K562 (cell line): ENCODE measurements around the gene BRF1. TPM values are rescaled to one million over a fixed set of nuclear protein-coding genes. Genes with fewer than 3 reads are reported as not detected.
A peak's percentile ranks its signal among the peaks of the same experiment; 100 is the strongest.

Experiments
- BCOR ChIP-seq: fragments of 450-650 bp; IDR thresholded peaks from 2 replicates; pipeline ENCODE4 v1.6.1; 2016
- CSDE1 ChIP-seq, 2 experiments: fragments of 450-650 bp; IDR thresholded peaks; 2 replicates each; pipeline ENCODE4 v1.6.1; 2016; ENCODE audit warnings: mild to moderate bottlenecking in 1 of 2
- CTBP1 ChIP-seq: fragments of 450-650 bp; IDR thresholded peaks from 2 replicates; pipeline ENCODE4 v1.6.1; 2016; ENCODE audit warnings: borderline replicate concordance
- ESRRA ChIP-seq: fragments of 450-650 bp; IDR thresholded peaks from 2 replicates; pipeline ENCODE4 v1.6.1; 2014; ENCODE audit warnings: low read depth, mild to moderate bottlenecking, moderate library complexity, borderline replicate concordance
- EWSR1 ChIP-seq: fragments of 450-650 bp; IDR thresholded peaks from 2 replicates; pipeline ENCODE4 v1.6.1; 2018; ENCODE audit warnings: borderline replicate concordance, mild to moderate bottlenecking, low read depth, moderate library complexity; ENCODE audit not compliant: partially characterized antibody
- FOXP1 ChIP-seq: sonication (generic); formaldehyde crosslinking; IDR thresholded peaks from 2 replicates; pipeline ENCODE4 v1.8.0; 2022; ENCODE audit warnings: mild to moderate bottlenecking, missing genetic modification reagents
- HDAC1 ChIP-seq, 2 experiments: fragments of 450-650 bp; IDR thresholded peaks; 2 replicates each; pipeline ENCODE4 v1.6.1; 2016 to 2017; ENCODE audit warnings: inconsistent platforms in 1 of 2, mild to moderate bottlenecking in 1 of 2, moderate library complexity in 1 of 2
- HNRNPL ChIP-seq: fragments of 200-400 bp; formaldehyde crosslinking; IDR thresholded peaks from 2 replicates; pipeline ENCODE4 v1.6.1; 2017; ENCODE audit warnings: low read depth, mild to moderate bottlenecking, low read length
- LEF1 ChIP-seq: fragments of 450-650 bp; IDR thresholded peaks from 2 replicates; pipeline ENCODE4 v1.6.1; 2016; ENCODE audit warnings: mild to moderate bottlenecking
- NFE2 ChIP-seq: IDR thresholded peaks from 2 replicates; pipeline ENCODE4 v1.6.1; 2014; ENCODE audit warnings: antibody characterized with exemption, low read depth
- NFRKB ChIP-seq: fragments of 450-650 bp; IDR thresholded peaks from 2 replicates; pipeline ENCODE4 v1.6.1; 2016; ENCODE audit warnings: low read depth
- NR2F6 ChIP-seq: fragments of 450-650 bp; formaldehyde crosslinking; IDR thresholded peaks from 2 replicates; pipeline ENCODE4 v1.4.0; 2020; ENCODE audit warnings: mild to moderate bottlenecking
- RB1 ChIP-seq: fragments of 450-650 bp; IDR thresholded peaks from 2 replicates; pipeline ENCODE4 v1.6.1; 2017; ENCODE audit warnings: low read depth, mild to moderate bottlenecking
- SNRNP70 ChIP-seq: fragments of 200-400 bp; formaldehyde crosslinking; optimal IDR thresholded peaks from 2 replicates; pipeline ENCODE3; 2017; ENCODE audit warnings: low read depth, low read length
- SPI1 ChIP-seq: IDR thresholded peaks from 2 replicates; pipeline ENCODE4 v1.6.1; 2011; ENCODE audit warnings: low read depth, low read length, control low read depth, borderline replicate concordance
- STAG1 ChIP-seq: sonication (generic); formaldehyde crosslinking; IDR thresholded peaks from 2 replicates; pipeline ENCODE4 v1.5.0; 2020; ENCODE audit warnings: missing genetic modification reagents, borderline replicate concordance
- ZKSCAN1 ChIP-seq: fragments of 150-350 bp; IDR thresholded peaks from 2 replicates; pipeline ENCODE4 v1.6.1; 2016; ENCODE audit warnings: low read depth, low read length
- ZNF282 ChIP-seq: sonication (generic); formaldehyde crosslinking; IDR thresholded peaks from 2 replicates; pipeline ENCODE4 v1.8.1; 2023; ENCODE audit warnings: missing genetic modification reagents
- ZNF445 ChIP-seq: fragments of 250-450 bp; sonication (Bioruptor Pico); IDR thresholded peaks from 2 replicates; pipeline ENCODE4 v1.4.0; 2020; ENCODE audit warnings: low read depth, mild to moderate bottlenecking, moderate library complexity
- ZNF668 ChIP-seq: fragments of 250-450 bp; sonication (Bioruptor Pico); IDR thresholded peaks from 2 replicates; pipeline ENCODE4 v1.8.0; 2022; ENCODE audit warnings: mild to moderate bottlenecking, inconsistent platforms
- polyA plus RNA-seq, 8 experiments: library from polyadenylated mRNA; depleted of rRNA in 4 of 8; stranded (reverse) in 5 of 8; unstranded in 3 of 8; fragments of >200 nt; fragmentation: Nextera tagmentation in 2 of 8; fragmentation: Illumina TruSeq in 1 of 8; extraction: Ambion mirVana in 2 of 8; extraction: Trizol in 1 of 8; gene quantifications; 2 replicates each; pipeline versions ENCODE4 v1.2.1 to v1.2.3, GENCODE V29; 2011 to 2014; ENCODE audit warnings: inconsistent platforms in 1 of 8, missing spikeins in 1 of 8
- total RNA-seq, 7 experiments: library from RNA; depleted of rRNA in 6 of 7; stranded (reverse); fragments of >200 nt in 6 of 7; fragmentation: Illumina TruSeq in 2 of 7; extraction: Trizol in 2 of 7; gene quantifications; 2 replicates each; pipeline versions ENCODE4 v1.2.1 to v1.2.3, GENCODE V29; 2011 to 2021; ENCODE audit warnings: low replicate concordance in 1 of 7
- TF ChIP-seq, protein P1 (sequence below): fragments of 250-450 bp; sonication (Bioruptor Pico); IDR thresholded peaks from 2 replicates; pipeline ENCODE4 v1.4.0; 2020; ENCODE audit warnings: borderline replicate concordance
- TF ChIP-seq, protein P2 (sequence below): fragments of 250-450 bp; sonication (Bioruptor Pico); IDR thresholded peaks from 2 replicates; pipeline ENCODE4 v1.4.0; 2020; ENCODE audit warnings: mild to moderate bottlenecking, moderate library complexity
- TF ChIP-seq, protein P3 (sequence below): sonication (generic); formaldehyde crosslinking; IDR thresholded peaks from 2 replicates; pipeline ENCODE4 v1.8.0; 2022; ENCODE audit warnings: mild to moderate bottlenecking, missing genetic modification reagents
- TF ChIP-seq, protein P4 (sequence below), 2 experiments: fragments of 450-650 bp; IDR thresholded peaks; 2 replicates each; pipeline ENCODE4 v1.6.1; 2016

Gene BRF1
- total and polyA plus RNA-seq, 9 of the 15 experiments (the other 6 are each of a cell fraction or from before 2014, with no cell fraction given): 0.14 to 24.6 (median 8.2) TPM

DNA sequence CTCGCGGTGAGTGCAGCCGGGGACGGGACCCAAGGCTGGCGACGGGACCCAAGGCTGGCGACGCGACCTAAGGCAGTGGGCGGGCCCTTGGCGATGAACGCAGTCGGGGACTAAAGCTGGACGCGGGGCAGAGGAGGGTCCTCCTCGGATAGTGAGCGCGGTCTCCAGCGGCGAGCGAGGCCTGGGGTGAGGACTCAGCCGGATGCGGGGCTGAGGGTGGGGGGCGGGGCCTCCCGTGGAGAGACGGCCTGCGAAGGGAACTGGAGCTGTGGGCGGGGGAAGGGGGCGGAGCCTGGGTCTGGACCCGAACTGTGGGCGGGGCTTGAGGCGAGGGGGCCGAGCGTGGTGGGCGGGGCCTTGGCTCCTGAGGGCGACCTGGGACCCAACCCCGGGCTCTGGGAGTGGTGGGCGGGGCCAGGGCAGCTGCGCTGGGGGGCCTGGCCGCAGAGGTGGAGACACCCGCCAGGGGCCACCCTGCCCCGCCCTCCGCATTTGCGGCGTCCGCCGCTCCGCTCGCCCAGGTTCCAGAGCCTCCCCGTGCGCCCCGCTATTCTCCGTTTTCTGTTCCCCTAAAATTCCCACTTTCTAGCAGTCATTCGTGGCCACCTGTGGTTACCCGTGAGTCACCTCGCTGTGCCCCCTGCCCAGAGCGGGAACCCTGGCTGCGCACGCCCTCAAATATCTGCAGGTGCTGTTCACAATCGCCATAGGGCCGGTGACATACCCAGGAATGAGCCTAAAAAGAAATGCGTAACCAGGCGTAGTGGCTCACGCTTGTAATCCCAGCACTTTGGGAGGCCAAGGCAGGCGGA is 508 bp upstream of the BRF1 start (continued):
- TF ChIP-seq ZKSCAN1 (no peak), ESRRA (0 out of 2 replicates have a peak, but pooled peaks have one; percentile 29), FOXP1 (no peak; the same call in 1 of the 2 replicates), CSDE1 (IDR thresholded peaks at IDR 0.05) (no peak), CTBP1 (peak; percentile 46), NFE2 (no peak), ZNF668 (CRISPR knock-in tag) (no peak), SPI1 (0 out of 2 replicates have a peak, but pooled peaks have one; percentile 10), BCOR (no peak), SNRNP70 (no peak), ZNF282 (CRISPR knock-in tag) (no peak), EWSR1 (no peak), NFRKB (no peak), STAG1 (CRISPR knock-in tag) (no peak), RB1 (peak; percentile 63; the same call in 1 of the 2 replicates), HDAC1 (IDR thresholded peaks at IDR 0.05) (peak in 1 of 2 experiments; percentile 49; a peak in 2 of 4 replicates), LEF1 (0 out of 2 replicates have a peak, but pooled peaks have one; percentile 21), HNRNPL (no peak), NR2F6 (CRISPR knock-in tag) (no peak), ZNF445 (CRISPR knock-in tag) (no peak)
- TF ChIP-seq, protein P1, sequence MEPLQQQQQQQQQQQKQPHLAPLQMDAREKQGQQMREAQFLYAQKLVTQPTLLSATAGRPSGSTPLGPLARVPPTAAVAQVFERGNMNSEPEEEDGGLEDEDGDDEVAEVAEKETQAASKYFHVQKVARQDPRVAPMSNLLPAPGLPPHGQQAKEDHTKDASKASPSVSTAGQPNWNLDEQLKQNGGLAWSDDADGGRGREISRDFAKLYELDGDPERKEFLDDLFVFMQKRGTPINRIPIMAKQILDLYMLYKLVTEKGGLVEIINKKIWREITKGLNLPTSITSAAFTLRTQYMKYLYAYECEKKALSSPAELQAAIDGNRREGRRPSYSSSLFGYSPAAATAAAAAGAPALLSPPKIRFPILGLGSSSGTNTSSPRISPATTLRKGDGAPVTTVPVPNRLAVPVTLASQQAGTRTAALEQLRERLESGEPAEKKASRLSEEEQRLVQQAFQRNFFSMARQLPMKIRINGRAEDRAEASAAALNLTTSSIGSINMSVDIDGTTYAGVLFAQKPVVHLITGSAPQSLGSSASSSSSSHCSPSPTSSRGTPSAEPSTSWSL: no peak
- TF ChIP-seq, protein P2, sequence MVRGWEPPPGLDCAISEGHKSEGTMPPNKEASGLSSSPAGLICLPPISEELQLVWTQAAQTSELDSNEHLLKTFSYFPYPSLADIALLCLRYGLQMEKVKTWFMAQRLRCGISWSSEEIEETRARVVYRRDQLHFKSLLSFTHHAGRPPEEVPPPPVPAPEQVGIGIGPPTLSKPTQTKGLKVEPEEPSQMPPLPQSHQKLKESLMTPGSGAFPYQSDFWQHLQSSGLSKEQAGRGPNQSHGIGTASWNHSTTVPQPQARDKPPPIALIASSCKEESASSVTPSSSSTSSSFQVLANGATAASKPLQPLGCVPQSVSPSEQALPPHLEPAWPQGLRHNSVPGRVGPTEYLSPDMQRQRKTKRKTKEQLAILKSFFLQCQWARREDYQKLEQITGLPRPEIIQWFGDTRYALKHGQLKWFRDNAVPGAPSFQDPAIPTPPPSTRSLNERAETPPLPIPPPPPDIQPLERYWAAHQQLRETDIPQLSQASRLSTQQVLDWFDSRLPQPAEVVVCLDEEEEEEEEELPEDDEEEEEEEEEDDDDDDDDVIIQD (CRISPR knock-in tag): no peak
- TF ChIP-seq, protein P3, sequence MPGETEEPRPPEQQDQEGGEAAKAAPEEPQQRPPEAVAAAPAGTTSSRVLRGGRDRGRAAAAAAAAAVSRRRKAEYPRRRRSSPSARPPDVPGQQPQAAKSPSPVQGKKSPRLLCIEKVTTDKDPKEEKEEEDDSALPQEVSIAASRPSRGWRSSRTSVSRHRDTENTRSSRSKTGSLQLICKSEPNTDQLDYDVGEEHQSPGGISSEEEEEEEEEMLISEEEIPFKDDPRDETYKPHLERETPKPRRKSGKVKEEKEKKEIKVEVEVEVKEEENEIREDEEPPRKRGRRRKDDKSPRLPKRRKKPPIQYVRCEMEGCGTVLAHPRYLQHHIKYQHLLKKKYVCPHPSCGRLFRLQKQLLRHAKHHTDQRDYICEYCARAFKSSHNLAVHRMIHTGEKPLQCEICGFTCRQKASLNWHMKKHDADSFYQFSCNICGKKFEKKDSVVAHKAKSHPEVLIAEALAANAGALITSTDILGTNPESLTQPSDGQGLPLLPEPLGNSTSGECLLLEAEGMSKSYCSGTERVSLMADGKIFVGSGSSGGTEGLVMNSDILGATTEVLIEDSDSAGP (CRISPR knock-in tag): no peak
- TF ChIP-seq, protein P4, sequence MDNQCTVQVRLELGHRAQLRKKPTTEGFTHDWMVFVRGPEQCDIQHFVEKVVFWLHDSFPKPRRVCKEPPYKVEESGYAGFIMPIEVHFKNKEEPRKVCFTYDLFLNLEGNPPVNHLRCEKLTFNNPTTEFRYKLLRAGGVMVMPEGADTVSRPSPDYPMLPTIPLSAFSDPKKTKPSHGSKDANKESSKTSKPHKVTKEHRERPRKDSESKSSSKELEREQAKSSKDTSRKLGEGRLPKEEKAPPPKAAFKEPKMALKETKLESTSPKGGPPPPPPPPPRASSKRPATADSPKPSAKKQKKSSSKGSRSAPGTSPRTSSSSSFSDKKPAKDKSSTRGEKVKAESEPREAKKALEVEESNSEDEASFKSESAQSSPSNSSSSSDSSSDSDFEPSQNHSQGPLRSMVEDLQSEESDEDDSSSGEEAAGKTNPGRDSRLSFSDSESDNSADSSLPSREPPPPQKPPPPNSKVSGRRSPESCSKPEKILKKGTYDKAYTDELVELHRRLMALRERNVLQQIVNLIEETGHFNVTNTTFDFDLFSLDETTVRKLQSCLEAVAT (IDR thresholded peaks at IDR 0.05): peak in 1 of 2 experiments; percentile 19; a peak in 1 of 4 replicates
